ENCODE results near the gene COX7A1. TPM values are rescaled to one million over a fixed set of nuclear protein-coding genes. Genes with fewer than 3 reads are reported as not detected.

Gene COX7A1
- 20.4 and 29.4 TPM in 2 replicates for total RNA-seq

DNA sequence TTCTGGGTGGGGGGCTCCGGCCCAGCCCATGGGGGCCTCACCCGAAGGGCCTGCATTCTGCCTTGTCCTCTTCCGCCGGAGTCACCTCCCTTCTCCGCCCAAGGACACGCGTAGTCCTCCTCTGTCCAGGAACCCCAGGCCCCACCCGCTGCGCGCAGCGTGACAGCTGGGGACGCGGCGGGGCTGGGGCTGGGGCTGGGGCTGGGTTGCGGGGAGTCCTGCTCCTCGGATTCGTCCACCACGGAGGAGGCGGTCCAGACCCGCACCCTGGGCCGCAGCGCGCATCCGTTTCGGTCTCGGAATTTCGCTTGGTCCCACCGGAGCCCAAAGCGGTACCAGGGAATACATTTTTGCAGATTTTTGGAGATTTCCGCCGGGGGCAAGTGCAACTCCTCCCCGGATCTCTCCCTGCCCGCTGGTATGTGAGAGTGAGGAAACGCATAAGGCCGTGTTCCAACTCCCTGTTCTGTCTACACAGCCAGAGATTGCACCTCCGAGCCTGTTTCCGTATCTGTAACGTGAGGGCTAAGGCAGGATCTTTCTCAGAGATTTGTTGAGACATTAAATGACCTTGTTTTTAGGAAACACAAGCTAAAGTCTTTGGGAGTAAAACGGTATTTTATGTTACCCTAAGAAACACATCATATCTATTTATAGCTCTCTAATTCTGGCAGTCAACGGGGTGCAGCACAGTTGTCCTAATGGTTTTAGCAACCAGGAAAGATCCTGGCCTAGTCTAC lies at the start of gene COX7A1:
Gene COX7A1 (minus strand): TSS at position 96 of the 740 bp plus-strand sequence. CDS start 40 bp downstream, at position 56.

GRCh38 chr19:36139473-36140303 lies 12.6 kb downstream of the COX7A1 start, which contains the start of gene CAPNS1:
Gene CAPNS1, plus strand, starts transcription at chr19:36140066. Its CDS starts 946 bp downstream, at chr19:36141012.

DNA sequence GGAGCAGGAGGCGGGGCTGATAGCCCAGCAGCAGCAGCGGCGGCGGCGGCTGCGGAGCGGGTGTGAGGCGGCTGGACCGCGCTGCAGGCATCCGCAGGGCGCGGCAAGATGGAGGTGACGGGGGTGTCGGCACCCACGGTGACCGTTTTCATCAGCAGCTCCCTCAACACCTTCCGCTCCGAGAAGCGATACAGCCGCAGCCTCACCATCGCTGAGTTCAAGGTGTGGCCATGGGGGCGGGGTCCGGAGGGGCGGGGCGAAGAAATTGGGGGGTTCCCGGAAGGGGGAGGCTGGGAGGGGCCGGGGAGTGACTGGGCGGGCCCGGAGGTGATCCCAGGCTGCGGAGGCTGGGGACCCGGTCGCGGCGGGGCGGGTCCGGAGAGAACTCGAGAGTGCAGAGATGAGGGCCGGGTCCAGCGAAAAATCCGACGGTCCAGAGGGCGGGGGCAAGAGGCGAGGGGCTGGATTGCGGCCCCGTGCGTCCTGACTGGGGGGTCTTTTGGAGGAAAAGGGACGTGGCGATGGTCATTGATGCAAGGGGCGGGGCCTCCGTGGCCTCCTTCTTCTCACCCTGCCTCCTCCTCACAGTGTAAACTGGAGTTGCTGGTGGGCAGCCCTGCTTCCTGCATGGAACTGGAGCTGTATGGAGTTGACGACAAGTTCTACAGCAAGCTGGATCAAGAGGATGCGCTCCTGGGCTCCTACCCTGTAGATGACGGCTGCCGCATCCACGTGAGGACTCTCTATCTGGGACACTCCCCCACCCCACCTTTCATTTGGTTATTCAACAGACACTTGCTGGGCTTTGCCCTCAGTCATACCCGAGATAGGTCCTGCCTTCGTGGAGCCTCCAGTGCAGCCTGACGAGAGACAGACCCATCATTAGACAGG lies 36.5 kb downstream of the COX7A1 start, which contains the start of gene TBCB:
Gene TBCB (plus strand): TSS at position 16 of the 891 bp plus-strand sequence. CDS start 93 bp downstream, at position 109.

DNA sequence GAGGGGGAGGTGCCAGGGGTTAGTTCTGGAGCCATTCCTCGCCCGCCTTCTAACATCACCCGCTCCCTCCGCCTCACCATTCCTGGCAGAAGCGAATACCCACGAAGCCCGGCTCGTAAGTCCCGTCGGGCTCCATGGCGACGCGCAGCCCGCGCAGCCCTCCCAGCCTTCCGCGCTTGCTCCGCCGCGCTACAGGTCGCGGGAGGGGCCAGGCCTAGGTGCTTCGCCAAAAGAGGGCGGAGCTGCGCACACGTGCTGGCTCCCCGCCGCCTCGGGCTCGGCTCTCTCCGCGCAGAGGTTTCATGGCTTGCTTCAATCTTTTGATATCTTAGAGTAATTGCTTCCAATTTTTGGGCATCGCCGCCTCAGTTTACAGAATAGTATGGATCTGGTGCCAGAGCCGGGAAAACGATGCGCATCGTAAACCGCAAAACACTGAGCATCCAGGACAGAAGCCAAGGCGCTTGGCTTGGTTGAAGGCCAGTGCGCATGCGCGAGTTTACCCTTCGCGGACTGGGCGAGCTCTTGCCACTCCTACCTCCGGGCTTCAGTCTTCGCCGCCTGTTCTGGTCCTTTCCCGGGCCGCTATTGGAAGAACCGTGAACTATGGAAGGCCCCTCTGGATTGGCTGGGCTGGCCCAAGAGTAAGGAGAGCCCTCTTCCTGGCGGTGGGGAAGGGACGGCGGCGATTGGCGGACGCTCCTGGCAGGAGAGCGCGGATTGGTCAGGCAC lies 37.4 kb downstream of the COX7A1 start, which contains the start of gene POLR2I:
Gene POLR2I (minus strand): TSS at position 155 of the 732 bp plus-strand sequence. CDS start 19 bp downstream, at position 136.

DNA sequence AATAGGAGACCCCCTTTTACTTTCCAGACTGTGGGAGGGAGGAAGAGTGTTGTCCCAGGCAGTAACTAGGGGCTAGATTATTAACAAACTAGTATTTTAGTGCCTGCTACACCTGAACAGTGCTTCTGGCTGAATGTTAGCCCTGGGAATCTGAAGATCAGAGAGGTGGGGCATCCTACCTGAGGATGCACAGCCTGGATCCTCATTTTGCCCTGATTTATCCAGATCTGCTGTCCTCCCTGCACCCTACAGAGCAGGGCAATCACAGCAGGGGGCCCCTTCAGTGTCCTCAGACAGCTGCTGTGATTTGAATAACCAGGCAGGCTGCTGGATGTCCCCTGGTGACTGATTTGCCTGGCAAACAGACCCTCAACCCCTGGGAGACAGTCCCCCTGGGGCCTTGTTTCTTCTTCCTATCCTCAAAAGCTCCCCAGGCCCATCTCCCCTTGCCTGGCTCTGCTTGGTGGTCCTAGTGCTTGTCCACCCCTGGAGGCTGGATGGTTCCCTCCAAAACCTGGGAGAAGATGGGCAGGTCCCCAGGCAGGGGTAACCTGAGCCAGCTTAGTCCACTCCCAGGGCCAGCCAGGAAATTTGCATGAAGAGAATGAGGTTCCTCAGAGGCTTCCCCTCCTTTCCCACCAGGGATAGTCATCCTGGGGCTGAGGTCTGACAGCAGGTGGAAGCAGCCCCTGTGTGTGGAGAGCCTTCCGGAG lies 41.6 kb downstream of the COX7A1 start, which contains the start of gene OVOL3:
Gene OVOL3 (plus strand): TSS at position 657 of the 713 bp plus-strand sequence. CDS start 60 bp downstream, outside the sequence.

Other genes starting within 250 kb of the COX7A1 start
- not detected in 2 replicates for gene HCST, start 249.9 kb downstream of the COX7A1 start, total RNA-seq
- gene TYROBP, start 244.2 kb downstream of the COX7A1 start, total RNA-seq, result not detected in 2 replicates
- gene LRFN3, start 216.1 kb downstream of the COX7A1 start, total RNA-seq, result 4.5 and 5.2 TPM in 2 replicates
- gene SDHAF1, start 157.3 kb downstream of the COX7A1 start, total RNA-seq, result 17.8 and 19.1 TPM in 2 replicates
- gene SYNE4, start 143.6 kb downstream of the COX7A1 start, total RNA-seq, result not detected in 2 replicates
- gene ALKBH6, start 138.2 kb downstream of the COX7A1 start, total RNA-seq, result 21.0 and 23.0 TPM in 2 replicates
- 1.9 and 2.1 TPM in 2 replicates for gene CLIP3, start 119.6 kb downstream of the COX7A1 start, total RNA-seq
- 5.8 and 6.0 TPM in 2 replicates for gene THAP8, start 98.2 kb downstream of the COX7A1 start, total RNA-seq
- gene WDR62, start 97.5 kb downstream of the COX7A1 start, total RNA-seq, result 9.1 and 10.9 TPM in 2 replicates
- gene OVOL3, start 41.3 kb downstream of the COX7A1 start, total RNA-seq, result not detected in 2 replicates
- 46.2 and 58.1 TPM in 2 replicates for gene POLR2I, start 37.6 kb downstream of the COX7A1 start, total RNA-seq
- 272 and 320 TPM in 2 replicates for gene TBCB, start 37.0 kb downstream of the COX7A1 start, total RNA-seq
- gene CAPNS1, start 12.4 kb downstream of the COX7A1 start, total RNA-seq, result 265 and 334 TPM in 2 replicates
- gene ZNF565, start 62.2 kb upstream of the COX7A1 start, total RNA-seq, result 1.2 and 1.9 TPM in 2 replicates
- gene ZNF146, start 62.7 kb upstream of the COX7A1 start, total RNA-seq, result 67.8 and 79.5 TPM in 2 replicates
- 0.74 and 1.9 TPM in 2 replicates for gene ZFP14, start 226.8 kb upstream of the COX7A1 start, total RNA-seq